ENCODE data around the gene MATR3.

GRCh38 chr5:139251695-139252288, 41.7 kb upstream of the MATR3 start:
- TF ChIP-seq, protein P1, sequence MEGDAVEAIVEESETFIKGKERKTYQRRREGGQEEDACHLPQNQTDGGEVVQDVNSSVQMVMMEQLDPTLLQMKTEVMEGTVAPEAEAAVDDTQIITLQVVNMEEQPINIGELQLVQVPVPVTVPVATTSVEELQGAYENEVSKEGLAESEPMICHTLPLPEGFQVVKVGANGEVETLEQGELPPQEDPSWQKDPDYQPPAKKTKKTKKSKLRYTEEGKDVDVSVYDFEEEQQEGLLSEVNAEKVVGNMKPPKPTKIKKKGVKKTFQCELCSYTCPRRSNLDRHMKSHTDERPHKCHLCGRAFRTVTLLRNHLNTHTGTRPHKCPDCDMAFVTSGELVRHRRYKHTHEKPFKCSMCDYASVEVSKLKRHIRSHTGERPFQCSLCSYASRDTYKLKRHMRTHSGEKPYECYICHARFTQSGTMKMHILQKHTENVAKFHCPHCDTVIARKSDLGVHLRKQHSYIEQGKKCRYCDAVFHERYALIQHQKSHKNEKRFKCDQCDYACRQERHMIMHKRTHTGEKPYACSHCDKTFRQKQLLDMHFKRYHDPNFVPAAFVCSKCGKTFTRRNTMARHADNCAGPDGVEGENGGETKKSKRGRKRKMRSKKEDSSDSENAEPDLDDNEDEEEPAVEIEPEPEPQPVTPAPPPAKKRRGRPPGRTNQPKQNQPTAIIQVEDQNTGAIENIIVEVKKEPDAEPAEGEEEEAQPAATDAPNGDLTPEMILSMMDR (conservative IDR thresholded peaks at IDR 0.05): no peak
- TF ChIP-seq EZH2 (IDR thresholded peaks at IDR 0.05; ENCODE audit: low read depth): no peak
